ENCODE results near the gene TBC1D22A.
"Not testable (repeated sequence)": the region's sequence is repeated elsewhere in the genome, so short reads cannot be mapped to it uniquely, and the experiment has no call there.

TBC1D22A gene

GRCh38 chr22:47163856-47164513, 401.5 kb downstream of the TBC1D22A start:
- DNase-seq: no peak

DNA sequence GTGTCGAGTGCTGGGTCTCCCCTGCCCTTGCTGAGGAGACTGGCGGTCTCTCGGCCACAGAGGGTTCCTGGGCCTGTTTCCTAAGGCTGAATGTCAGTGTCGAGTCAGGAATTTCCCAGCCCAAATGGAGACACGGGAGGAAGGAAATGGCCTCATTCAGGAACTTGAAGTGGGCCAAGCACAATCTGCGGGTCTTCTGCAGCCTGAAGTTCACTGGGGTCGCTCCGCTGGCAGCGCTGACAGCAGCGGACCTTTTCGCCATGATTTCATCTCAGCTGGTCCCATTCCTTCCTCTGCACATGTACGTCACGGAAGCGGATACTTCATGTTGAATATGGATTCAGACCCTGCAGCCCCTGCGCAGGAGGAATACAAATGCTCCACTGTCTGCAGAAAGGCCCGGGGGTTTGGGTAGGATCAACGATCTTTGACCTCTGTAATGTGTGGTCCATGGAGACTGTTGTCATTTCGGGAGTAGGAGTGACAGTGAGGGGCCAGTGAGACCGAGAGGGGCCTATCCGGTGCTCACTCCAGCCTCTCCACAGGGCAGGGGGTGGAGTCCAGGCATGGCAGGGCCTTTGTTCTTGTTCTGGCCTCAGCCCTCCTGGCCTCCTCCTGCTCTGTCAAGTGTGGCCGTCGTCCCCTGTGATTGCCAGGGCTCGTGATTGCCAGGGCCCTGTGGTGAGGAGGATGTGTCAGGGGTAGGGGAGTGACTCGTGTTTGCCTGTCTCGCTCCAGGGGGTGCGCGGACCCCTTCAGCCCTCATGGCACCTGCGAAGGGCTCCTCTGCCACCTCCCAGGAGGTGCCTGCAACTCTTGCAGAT, 402.3 kb downstream of the TBC1D22A start:
- DNase-seq: no peak

GRCh38 chr22:47165338-47166032, 403.0 kb downstream of the TBC1D22A start:
- DNase-seq: no peak

DNA sequence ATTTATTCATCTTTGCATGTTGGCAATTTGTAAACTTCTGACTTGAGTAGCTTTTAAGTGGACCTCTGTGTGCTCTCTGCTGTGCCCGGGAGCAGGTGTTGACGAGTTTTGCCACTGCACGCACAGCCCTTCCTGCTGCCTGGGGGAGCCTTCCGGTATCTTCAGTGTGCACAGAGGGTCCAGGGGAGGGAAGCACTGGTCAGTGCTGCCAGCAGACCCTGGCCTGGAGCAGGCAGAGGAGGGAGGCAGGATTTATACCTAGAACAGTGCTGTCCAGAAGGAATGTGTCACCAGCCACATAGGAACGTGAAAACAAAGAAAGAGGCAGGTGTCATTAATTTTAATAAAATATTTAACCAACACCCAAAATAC, 403.6 kb downstream of the TBC1D22A start:
- no peak for DNase-seq

DNA sequence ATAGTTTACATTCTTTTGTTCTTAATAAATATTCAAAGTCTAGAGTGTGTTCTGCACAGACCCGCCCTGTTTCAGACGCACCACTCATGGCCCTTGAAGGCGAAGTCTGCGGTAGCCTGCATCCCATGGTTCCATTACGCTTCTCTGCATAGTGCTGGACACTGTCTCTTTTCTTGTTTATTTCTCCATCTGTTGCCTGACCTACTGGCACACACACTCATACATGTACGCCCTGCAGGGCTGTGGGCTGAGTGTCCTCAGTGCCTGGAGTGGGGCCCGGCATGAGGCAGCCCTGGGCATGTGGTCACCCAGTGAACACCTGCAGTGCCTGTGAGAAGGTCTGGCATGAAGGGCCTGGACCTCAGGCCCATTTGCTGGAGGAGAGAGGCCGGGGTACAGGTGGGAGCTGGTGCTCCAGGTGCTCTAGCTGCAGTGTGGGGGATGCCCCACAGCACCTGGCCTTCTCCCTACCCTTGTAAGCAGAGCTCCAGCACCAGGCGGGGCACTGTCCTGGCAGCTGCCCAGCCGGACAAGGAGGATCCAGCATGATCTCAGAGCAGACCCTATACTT, 404.1 kb downstream of the TBC1D22A start:
- DNase-seq: no peak

- DNase-seq: no peak
Observed at GRCh38 chr22:47167056-47167455, 404.6 kb downstream of the TBC1D22A start.

DNA sequence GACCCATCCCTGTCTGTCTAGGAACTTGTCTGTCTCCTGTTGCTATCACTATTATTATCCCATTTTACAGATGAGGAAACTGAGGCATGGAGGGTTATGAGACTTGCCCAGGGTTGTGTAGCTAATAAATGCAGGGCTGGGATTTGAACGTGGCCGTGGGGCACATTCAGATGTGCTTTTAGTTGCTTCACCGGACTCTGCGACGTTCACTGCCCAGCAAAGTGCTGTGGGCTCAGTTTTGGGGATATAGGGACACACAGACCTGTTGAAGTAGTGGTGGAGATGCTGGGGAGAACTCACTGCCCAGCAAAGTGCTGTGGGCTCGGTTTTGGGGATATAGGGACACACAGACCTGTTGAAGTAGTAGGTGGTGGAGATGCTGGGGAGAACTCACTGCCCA, 405.5 kb downstream of the TBC1D22A start:
- not testable (repeated sequence) for DNase-seq

DNA sequence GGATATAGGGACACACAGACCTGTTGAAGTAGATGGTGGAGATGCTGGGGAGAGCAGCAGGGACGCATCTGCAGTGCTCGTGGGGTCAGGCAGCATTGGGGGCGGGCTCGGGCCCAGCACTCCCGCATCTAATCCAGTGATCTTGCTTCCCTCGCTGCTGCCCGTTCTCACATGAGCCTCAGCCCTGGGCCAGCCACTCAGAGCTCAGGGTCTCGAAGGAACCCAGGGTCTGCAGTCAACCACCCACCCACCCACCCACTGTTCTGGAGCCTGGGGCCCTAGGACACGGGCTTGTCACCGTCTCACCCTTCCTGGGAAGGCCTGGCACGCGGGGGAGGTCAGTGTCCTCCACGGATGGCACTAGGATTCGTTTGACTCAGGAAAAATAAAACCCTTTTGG, 406.0 kb downstream of the TBC1D22A start:
- DNase-seq: no peak

GRCh38 chr22:47168900-47169800, 406.7 kb downstream of the TBC1D22A start:
- DNase-seq: no peak

- no peak for DNase-seq
Observed at GRCh38 chr22:47169801-47170140, 407.3 kb downstream of the TBC1D22A start.

GRCh38 chr22:47170511-47171440, 408.3 kb downstream of the TBC1D22A start:
- not testable (repeated sequence) for DNase-seq

DNA sequence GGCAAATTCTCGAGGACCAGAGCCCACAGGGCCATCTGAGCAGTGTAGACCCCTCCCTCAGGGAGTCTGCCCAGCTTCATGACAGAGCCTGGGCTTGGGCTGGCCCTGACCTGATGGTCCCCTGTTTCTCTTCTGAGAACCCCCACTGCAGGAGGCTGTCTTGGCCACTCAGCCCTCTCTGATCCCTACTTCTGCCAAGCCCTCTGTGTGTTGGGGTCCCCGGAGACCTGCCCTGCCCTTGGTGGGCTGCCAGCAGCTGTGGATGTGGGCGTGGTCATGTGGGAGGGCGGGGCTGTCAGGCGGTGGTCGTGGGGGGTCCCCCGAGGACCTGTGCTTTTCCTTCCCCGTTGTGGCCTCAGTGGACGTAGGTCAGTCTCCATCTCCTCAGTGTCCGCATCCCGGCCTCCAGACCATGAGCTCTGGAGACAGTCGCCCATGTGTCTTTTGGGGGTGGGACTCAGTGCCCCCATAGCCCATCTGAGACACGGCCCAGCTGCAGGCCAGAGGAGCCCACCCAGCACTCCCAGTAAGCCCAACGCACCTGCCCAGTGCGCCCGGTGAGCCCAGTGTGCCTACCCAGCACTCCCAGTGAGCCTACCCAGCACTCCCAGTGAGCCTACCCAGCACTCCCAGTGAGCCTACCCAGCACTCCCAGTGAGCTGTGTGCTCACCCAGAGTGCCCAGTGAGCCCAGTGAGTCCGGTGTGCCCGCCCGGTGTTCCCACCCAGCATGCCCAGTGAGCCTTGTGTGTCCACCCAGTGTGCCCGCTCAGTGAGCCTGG, 409.2 kb downstream of the TBC1D22A start:
- DNase-seq: no peak

GRCh38 chr22:47172771-47173534, 410.5 kb downstream of the TBC1D22A start:
- DNase-seq: no peak

- no peak for DNase-seq
Observed at GRCh38 chr22:47173535-47174021, 411.1 kb downstream of the TBC1D22A start.

- DNase-seq: no peak
Observed at GRCh38 chr22:47174096-47174495, 411.6 kb downstream of the TBC1D22A start.

DNA sequence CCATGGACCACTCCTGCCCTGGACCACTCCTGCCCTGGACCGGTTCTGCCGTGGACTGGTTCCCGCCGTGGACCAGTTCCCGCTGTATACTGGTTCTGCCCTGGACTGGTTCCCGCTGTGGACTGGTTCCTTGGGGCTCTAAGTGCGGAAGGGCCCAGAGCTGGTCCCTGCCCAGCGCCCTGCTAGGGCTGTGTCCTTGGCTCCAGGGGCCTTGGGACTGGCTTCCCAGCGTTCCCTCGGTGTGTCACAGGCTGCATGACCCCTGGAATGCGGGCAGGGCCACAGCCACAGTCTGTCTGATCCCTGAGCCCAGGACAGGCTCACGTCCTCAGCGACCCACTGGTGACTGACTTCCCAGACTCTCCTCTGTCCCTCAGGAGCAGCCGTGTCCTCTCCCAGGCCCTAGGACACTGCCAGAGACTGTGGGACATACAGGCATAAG, 412.2 kb downstream of the TBC1D22A start:
- no peak for DNase-seq

- no peak for DNase-seq
Observed at GRCh38 chr22:47175151-47176025, 412.9 kb downstream of the TBC1D22A start.

DNA sequence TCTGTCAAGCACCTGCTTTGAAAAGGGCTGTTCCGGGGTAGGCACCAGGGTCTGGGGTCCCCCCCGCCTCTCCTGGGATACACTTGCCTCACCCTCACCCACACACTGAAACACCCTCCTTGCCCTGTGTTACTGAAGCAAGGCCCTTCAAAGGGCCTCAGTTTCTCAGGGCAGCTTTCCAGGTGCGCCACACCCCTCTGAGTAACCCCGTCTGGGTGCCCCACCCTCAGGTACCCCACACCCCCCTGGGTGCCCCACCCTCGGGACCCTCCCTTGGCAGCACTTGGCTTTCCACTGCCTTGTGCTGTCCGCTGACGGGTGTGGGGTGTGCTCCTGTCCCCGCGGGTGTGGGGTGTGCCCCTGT, 413.6 kb downstream of the TBC1D22A start:
- no peak for DNase-seq
